Upper lobe of left lung (tissue), 4 donors: ENCODE results near the gene SRPK1.

Source experiments
- POLR2A ChIP-seq, 4 donors: fragments of 450-650 bp; IDR thresholded peaks; one replicate each; pipeline ENCODE4 v1.5.1; 2016 to 2017; ENCODE audit warnings: antibody characterized with exemption in 4 of 4, mild to moderate bottlenecking in 2 of 4
- POLR2AphosphoS5 ChIP-seq, 2 donors: sonication (generic); formaldehyde crosslinking; IDR thresholded peaks; one replicate each; pipeline ENCODE4 v1.5.1; 2017; ENCODE audit warnings: antibody characterized with exemption in 2 of 2
- TF ChIP-seq, protein P1 (sequence below), 6 experiments: fragments of 450-650 bp in 4 of 6; fragments of 200-600 bp in 2 of 6; sonication (generic) in 2 of 6; IDR thresholded peaks; one replicate each; pipeline ENCODE4 v1.5.1; 2016 to 2019; ENCODE audit warnings: antibody characterized with exemption in 6 of 6

DNA sequence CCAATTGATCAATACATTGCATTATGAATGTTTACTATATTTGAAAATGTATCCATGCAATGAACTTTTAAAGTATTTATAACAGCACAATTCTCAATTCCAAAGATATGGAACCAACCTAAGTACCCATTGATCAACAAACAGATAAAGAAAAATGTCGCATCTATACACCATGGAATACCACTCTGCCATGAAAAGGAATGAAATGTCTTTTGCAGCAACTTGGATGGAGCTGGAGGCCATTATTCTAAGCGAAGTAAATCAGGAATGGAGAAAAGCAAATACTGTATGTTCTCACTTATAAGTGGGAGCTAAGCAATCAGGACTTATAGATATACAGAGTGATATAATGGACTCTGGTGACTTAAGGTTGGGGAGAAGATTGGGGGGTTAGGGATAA, 22.9 kb downstream of the SRPK1 start:
- TF ChIP-seq, protein P1, sequence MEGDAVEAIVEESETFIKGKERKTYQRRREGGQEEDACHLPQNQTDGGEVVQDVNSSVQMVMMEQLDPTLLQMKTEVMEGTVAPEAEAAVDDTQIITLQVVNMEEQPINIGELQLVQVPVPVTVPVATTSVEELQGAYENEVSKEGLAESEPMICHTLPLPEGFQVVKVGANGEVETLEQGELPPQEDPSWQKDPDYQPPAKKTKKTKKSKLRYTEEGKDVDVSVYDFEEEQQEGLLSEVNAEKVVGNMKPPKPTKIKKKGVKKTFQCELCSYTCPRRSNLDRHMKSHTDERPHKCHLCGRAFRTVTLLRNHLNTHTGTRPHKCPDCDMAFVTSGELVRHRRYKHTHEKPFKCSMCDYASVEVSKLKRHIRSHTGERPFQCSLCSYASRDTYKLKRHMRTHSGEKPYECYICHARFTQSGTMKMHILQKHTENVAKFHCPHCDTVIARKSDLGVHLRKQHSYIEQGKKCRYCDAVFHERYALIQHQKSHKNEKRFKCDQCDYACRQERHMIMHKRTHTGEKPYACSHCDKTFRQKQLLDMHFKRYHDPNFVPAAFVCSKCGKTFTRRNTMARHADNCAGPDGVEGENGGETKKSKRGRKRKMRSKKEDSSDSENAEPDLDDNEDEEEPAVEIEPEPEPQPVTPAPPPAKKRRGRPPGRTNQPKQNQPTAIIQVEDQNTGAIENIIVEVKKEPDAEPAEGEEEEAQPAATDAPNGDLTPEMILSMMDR (IDR thresholded peaks at IDR 0.05) = no peak
- no peak for TF ChIP-seq POLR2AphosphoS5 (IDR thresholded peaks at IDR 0.05)
- TF ChIP-seq POLR2A (IDR thresholded peaks at IDR 0.05) = no peak
